Suppressor macrophage (primary cell): ENCODE measurements around the gene MYBL2.
A peak's percentile ranks its signal among the peaks of the same experiment; 100 is the strongest.
"Not testable (repeated sequence)": the region's sequence is repeated elsewhere in the genome, so short reads cannot be mapped to it uniquely, and the experiment has no call there.

Source experiments
- DNase-seq, 4 experiments: peaks; one replicate each; pipeline ENCODE4 v3.0.0-alpha.2; 2020 to 2022

Gene MYBL2

DNA sequence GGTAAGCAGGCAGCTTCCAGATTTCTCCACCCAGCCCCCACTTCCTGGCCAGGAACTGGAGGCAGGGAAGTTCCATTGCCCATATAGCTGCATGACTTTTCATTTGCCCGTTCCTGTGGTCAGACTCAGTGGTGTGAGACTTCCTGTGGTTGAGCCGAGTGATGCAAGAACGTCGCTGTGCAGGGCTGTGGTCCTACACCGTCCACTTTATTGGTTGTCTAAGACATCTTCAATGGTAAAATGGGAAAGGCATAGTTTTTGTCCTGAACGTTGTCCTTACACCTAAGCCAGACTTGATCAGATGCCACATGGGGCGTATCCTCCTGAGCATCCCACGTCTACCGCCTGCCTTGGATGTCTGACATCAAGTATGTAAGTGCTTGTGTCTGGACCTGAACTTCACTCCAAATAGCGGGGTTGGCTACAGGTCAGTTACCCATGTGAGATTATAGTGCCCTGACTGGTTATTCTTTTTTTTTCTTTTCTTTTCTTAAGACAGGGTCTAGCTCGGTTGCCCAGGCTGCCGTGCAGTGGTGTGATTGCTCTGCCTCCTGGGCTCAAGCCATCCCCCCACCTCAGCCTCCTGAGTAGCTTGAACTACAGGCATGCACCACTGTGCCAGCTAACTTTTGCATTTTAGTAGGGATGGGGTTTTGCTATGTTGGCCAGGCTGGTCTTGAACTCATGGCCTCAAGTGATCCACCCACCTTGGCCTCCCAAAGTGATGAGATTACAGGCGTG, 85.8 kb downstream of the MYBL2 start:
- DNase-seq, result peak; percentile 78 to 87 (median 83)

- DNase-seq, result no peak
Measured at GRCh38 chr20:43755390-43755789, 88.5 kb downstream of the MYBL2 start.

GRCh38 chr20:43755851-43756250, 88.9 kb downstream of the MYBL2 start:
- no peak for DNase-seq

DNA sequence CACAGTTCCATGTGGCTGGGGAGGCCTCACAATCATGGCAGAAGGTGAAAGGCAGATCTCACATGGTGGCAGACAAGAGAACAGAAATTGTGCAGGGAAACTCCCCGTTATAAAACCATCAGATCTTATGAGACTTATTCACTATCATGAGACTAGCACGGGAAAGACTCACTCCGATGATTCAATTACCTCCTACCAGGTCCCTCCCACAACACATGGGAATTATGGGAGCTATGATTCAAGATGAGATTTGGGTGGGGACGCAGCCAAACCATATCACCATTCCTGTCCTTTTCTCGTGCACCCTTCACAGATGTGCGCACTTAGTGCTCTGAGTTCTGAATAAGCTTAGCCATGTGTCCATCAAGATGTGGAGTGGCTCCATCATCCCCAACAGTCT, 91.0 kb downstream of the MYBL2 start:
- DNase-seq, result not testable (repeated sequence)

DNA sequence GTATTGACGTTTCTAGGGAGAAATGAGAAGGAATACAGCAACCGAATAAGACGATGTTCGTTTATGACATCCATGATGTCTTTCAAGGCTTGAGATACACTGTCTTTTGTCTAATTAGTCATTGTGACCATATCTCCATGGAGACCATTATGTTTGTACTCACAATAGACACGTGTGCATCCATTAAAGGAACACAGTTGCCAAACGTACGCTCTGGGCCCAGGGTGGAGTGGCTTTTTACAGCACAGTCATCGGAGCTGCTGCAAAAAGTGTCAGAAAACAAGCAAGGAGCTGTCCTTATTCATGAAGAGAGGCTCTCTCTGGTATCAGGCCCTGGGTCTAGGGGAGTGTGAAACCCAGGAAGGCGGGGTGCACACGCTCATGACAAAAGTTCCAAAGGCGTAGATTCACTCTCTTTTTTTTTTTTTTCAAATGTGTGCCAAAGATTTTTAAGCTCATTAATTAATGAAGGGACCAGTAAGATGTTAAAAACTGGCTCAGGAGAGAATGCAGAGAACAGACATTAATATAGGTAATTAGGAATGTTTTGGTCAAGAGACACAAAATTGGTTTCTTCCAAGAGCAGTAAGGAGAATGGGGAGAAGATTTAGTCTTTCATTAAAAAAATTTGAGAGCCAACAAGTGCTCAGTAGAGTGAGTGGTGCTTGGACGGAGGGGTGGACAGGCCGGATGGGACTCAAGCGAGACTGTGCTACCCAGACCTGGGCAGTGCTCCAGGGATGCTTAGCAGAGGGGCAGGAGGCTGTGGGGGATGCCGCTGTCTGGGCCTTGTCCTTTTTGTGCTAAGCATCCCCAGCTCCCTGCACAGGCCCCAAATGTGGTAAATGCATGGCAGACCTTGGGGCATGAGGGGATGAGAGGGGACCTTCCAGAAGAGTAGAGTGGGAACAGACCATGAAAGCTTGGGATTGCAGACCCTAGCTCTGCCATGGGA, 94.7 kb downstream of the MYBL2 start:
- no peak for DNase-seq

- no peak for DNase-seq
Measured at GRCh38 chr20:43762911-43763310, 96.0 kb downstream of the MYBL2 start.

- no peak for DNase-seq
Measured at GRCh38 chr20:43765916-43766315, 99.0 kb downstream of the MYBL2 start.
